Glomerular visceral epithelial cell (primary cell): ENCODE results near the gene SMAD2.

Experiments used
- DNase-seq: peaks from one replicate; pipeline ENCODE4 v3.0.0-alpha.2; 2016; ENCODE audit errors: extremely low spot score

Gene SMAD2

DNA sequence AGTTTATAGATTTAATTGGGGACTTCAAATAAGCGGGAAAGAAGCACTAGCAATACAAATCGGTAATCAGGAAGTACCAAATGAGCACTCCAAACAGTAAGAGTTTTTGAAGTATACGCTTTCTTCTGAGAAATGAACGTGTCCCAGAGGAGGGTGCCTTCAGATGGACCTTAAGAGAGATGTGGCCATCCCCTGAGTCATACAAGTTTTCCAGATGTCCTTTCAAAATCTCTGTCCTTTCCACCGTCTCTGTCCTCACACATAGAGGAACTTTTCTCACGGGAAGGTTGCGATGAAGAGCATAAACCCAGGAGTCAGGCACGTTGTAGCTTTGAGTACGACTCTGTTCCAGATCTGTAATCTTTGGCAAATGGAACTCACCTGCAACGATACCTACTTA, 1.7 kb upstream of the SMAD2 start:
- no peak for DNase-seq

DNA sequence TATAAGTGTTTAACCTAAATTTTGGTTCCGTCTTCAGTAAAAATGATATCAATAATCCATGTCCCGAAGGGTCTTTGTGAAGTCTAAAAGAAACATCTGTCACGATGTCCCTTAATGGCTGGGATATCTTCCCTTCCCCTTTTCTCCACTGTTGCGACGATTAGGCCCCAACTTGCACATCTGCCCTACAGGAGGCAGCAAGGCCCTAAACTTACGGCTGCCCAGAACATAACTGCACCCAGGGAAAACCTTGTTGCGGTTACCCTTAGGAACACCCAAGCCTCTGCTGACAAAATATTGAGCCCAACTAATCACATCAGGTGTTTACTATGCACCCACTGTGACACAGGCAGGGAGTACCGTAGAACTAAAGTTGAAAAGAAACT, 1.3 kb upstream of the SMAD2 start:
- DNase-seq = no peak

DNA sequence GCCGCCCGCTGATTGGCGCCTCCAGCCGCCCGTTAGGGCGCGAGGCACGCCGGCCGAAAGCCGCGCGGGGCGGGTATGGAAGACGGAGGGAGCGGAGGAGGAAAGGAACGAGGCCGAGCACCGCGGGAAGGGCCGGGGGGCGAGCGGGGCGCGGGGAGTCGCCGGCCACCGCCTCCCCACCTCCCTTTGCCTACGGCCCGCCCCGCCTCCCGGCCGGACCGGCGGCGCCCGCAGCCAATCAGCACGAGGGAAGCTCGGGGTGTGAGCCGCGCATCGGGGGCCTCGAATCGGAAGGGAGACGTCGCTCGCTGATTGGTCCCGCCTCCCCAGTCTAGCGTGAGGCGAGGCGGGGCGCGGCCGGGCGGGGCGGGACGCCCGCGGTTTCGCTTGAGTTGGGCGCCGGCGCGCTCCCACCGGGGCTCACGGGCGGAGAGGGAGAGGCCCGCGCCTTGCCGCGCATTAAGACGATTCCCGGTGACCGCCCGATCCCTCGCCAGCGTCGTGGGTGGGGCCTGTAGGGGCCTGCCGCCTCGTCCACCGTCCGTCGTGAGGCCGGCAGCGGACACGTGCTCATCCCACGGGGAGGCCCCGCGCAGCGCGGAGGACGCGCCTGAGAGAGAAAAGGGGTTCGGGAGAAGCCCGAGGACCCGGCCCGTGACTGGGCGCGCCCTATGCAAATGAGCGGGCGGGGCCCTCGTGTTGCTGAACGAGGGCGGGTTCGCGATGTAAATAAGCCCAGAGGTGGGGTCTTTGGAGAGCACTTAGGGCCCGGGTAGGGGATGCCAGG, 665 bp upstream of the SMAD2 start:
- DNase-seq = peak; percentile 97

DNA sequence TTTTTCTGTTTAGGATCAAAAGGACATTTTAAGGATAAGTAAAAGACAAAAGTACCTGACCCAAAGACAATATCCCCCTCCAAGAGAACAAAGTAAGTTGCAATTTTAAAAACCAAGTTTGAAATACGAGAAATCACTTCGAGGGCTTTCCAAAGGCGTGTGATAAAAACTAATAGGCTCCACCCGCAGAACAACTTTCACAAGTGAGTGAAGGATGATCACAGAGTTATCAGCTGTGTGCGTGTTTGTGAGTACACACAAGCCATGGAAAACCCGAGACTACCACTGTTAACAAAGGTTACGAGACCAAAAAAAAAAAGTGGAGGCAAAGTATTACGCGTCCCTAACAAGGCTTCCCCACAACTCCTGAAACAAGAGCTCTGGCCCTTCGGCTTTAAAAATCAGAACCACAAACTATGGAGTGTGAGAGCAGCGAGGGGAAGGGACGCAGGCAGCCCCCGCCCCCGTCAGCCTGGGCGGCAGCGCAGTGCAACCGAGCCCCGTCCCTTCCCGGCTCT, 719 bp downstream of the SMAD2 start:
- no peak for DNase-seq

DNA sequence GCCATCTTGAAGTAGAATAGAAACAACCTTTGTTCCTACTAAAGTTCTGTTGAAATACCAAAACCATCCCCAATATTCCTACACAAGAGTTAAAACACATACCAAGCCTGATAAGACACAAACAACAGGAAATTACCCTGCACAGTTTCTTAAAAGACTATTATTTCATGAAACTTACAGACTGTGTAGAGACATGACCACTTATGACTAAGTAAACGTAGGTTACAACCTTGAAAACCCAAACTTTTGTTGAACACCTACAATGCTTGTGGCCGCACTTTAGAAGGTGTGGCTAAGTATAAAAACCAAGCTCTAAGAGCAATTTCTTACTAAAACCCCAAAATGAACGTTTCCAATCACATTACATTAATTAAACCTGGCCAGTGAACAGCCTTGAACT, 2.0 kb downstream of the SMAD2 start:
- no peak for DNase-seq

DNA sequence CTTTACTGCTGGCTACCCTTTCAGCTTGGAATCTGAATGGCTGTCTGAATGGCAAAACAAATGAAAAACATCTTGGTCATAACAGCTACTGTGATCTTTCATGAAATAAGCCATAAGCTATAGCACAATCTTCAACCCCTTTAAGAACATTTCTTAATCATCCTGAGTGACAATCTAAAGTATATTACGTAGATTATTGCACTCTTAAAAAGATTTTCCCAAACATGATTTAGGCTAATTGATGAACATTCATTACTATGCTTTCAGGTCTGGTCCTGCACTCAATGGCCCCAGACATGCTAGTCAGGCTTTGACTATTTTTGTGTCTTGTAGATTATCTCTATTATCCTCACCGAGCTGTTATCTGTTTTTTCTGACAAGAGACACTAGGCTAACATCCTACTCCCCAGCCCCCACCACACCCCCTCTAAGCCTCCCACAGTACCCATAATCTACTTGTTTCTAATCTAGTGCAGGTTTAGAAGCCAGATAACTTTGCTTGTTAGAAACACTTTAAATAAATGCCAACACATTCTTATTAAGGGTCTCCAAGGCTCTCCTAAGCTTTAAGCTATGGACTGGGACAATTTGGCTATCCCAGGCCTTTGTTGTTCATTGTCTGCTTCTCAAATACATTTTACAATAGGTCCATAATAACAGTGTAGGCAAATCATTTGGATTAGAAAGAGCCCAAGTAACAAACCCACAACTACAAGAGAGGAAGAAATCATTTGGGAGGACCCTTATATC, 4.2 kb downstream of the SMAD2 start:
- no peak for DNase-seq

DNA sequence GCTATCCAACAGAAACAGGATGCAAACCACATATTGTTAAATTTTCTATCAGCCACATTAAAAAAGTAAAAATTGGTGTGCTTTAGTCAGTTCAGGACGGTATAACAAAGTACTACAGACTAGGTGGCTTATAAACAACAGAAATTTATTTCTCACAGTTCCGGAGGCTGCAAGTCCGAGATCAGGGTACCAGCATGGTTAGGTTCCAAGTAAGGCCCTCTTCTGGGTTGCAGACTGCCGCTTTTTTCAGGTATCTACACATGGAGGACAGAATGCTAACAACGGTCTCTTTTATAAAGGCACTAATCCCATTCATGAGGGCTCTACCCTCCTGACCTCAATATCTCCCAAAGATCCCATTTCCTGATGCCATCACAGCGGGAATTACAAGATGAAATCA, 10.5 kb downstream of the SMAD2 start:
- no peak for DNase-seq

DNA sequence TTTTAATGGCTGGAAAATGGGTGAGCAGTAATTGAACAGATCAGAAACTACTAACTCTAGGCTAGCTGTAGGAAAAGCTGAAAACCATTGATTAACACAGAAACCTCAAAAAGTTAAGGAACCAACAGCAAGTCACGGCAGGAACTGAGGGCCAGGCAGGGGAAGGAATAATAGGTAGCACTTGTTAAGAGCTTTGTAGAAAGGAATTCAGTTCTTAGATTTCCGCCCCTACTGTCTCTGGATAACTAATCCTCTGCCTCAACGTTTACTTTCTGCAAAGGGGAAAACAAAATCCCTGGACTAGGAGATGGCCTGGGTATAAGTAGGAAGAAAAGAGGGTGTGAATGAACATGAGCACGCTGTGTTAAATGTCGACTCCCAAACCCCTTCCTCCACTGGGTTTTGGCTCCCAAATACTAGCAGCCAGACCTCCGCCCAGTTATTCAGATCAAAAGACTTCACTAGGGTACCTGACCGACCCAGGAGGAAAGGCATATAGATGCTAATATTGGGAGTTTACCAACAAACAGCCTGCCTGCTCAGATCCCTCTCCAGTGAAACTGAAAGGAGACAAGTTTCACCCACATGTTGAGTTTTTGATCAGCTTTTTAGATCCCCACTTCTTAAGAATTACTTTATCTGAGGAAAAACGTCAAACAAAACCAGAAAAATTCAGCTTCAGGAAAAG, 12.4 kb downstream of the SMAD2 start:
- no peak for DNase-seq

DNA sequence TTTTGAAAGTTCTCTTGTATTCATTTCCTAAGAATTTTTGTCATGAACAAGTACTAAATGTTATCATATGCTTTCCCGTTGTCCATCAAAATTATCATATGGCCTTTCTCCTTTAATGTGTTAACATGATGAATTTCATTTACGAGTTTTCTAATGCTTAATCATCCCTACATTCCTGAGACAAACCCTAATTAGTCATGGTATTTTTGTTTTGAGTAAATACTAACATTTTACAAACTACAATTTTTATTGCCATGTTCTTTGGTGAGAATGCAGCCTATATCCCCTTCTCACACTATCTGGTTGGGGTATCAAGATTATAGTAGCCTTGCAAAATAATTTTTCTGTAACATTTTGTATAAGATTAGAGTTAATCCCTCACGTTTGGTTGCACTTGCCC, 14.5 kb downstream of the SMAD2 start:
- DNase-seq = no peak

DNA sequence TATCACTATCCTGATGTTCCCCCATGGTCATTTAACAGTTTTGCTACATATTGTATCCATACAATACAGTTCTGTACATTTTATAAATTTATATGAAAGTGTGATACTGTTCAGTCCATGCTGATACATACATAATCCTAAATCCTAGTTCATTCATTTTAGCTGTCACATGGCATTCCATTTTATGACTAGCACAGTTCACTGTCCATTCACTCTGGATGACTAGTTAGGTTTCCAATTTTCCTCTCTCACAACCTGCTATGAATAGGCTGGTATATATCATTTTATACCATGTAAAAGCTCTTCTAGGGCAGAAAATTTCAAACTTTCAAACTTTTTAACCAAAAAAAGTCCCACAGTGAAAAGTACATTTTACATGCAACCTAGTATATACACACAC, 15.2 kb downstream of the SMAD2 start:
- no peak for DNase-seq

DNA sequence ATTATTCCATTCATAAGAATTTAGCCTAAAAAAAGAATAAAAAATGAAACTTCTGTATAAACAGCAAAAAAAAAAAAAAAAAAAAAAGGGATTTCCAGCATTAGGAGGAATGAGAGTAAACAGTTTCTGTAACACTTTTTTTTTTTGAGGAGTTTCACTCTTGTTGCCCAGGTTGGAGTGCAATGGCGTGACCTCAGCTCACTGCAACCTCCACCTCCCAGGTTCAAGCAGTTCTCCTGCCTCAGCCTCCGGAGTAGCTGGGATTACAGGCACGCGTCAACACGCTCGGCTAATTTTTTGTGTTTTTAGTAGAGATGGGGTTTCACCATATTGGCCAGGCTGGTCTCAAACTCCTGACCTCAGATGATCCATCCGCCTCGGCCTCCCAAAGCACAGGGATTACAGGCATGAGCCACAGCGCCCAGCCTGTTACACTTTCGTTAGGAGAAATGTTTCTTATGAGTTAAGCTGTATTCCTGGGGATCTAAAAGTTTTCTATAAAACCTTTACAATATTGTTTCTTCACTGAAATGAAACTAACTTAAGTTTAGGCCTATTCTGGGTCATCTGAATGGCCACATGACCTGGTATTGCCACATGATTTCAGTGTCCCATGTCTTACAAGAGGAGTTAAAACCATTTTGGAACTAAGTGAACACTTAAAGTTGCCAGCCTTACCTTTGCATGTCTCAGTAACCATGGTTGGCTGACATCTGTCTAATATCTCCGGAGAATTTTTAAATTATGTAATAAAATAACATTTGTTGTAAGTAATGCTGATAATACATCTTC, 17.5 kb downstream of the SMAD2 start:
- no peak for DNase-seq

DNA sequence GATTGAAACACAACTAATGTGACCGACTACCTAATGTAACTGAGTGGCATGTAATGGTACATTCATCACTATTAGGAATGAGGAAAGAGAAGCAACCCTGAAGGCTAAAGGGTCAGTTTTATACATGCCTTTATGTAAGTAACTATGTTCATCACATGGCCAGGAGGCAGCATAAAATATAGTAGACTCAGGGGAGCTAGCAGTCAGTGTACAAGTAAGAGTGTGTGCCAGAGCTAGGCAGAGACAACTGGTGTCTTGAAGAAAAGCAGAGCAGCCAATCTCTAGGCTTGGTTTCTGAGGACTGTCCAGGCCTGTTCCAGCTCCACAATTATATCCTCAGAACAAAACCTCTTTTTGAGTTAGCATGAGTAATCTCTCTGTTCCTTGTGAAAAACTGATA, 18.1 kb downstream of the SMAD2 start:
- no peak for DNase-seq

DNA sequence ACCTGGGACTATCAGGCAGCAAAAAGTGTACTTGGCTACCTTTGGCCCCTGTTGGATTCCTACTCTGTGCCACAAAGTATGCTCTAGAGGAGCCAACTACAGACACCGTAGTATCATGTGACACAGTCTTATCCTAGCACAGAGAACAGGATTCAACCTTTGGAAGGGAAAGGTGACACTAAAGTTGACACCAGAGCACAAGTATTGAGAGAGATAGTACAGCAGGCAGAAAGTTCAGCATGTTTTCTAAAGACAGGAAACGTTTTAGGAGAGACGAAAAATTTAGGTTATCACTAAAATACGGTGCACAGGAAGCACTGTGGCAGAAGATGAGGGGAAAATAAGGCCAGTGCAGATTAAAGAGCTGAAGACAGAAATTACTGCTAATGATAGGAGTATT, 18.6 kb downstream of the SMAD2 start:
- no peak for DNase-seq

DNA sequence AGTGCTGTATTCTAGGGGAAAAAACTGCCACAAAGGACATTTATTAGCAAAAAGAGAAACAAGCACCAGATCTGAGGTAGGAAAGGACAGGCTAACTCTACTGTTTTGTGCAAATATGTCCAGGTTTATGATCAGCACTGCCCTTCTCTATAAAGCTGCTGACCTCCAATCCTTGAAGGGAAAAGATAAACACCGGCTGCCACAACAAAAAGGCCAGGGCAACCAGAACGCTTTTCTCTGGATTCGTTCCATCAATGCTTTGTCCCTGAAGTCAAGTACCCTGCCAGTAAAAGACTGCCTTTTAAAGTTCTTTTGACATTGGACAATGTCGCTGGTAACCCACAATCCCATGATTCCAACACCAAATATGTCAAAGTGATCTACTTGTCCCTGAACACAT, 21.0 kb downstream of the SMAD2 start:
- DNase-seq = no peak

DNA sequence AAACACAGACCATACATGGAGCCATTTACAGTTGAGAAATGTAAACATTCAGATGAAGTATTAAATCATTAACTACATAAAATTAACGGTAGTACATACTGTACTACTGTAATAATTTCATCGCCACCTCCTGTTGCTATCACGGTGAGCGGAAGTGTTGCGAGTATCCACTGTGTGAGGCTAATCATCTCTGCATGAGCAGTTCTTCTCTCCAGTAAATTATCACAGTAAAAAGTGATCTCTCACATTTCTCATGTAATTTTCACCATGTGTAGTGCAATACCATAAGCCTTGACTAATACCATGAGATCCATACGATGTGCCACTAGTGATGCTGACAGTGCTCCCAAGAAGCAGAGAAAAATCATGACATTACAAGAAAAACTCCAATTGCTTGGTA, 21.9 kb downstream of the SMAD2 start:
- DNase-seq = no peak

DNA sequence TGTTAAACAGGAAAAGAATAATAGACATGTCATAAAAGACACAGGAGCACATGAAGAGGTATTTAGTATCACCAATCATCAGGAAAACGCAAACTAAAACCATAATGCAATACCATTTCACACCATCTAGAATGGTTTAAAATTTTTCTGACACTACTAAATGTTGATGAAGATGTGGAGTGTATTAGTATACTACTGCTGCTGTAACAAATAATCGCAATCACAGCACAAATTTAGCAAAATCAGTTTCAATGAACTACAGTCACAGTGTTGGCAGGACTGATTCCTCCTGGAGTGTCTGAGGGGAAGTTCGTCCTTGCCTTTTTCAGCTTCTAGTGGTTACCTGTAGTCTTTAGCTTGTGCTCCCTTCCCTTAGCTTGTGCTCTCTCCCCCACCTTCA, 24.1 kb downstream of the SMAD2 start:
- no peak for DNase-seq

DNA sequence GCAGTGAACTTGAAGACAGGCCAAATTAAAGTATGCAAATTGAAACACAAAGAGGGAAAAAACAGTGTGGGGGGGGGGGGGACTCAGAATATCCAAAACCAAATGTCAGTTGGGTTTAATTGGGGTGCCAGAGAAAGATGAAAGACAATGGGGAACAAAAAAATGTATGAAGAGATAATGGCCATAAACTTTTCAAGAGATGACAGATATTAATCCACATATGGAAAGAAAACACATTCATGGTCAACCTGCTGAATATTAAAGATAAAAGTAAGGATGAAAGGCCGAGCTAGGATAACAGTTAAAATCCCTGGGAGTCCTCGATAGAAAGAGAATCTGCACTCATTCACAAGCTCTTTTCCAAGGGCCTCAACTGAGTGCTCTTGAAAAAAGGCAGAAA, 26.6 kb downstream of the SMAD2 start:
- DNase-seq = no peak

DNA sequence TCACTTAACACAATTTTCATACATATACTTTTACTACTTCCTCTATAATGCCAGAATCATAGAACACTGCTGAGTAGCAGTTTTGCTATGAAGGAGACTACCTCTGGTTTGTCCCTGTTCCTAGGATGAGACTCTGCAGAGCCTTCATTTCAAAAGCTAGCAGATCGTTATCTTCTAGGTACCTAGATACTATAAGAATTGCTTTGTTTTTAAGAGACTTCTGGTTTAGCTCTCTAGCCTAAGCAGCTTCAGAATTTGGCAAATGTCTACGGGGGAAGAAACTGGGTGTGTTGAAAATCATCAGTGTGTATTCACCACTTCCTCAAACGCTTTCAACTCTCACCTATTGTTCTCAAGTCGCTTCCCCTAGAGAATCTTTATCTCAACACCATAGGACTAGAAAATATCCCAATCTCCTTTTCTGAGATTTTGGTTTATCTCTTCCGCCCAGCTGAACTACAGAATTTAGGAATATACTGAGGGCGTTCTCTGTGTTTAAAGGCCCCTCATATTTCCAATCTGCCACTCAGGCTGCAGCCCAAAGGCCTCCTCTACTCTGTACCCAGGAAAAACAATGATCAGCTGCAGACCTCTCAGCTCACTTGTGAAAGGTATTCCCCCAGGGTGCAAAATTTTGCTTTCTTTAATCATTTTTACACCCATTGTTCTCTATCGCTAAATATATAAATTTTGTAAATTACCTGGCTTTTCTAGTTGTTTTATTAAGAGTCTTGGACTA, 28.7 kb downstream of the SMAD2 start:
- DNase-seq = no peak

DNA sequence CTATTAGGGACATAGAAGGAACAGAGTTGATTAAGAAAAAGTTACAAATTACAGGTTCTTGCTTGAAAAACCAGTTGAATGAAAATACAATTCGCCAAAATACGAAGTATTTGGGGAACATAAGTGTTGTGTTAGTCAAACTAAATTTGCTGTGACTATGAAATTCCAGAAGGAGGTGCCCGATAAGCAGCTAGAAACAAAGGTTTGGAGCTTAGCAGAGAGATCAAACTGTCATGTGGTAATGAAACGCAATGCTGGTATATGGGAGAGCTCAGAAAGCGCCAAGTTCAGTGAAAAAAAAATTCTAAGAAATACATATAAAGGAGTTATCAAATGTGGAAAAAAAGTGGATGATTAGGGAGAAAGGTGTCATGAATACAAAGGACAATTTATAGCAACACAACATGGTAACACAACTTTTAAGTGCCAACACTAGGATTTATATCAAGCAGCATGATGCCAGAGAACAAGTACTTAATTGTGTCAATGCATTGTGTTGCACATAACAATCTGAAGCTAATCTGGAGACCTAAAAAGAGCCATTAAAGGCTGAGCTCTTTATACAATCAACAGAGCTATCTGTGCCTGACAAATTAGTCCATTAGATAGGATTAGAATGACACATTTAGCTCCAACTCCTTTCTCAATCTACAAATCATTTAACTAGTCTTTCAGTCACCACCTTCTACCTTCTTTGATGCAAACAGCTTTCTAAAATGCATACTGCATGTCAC, 31.2 kb downstream of the SMAD2 start:
- no peak for DNase-seq

DNA sequence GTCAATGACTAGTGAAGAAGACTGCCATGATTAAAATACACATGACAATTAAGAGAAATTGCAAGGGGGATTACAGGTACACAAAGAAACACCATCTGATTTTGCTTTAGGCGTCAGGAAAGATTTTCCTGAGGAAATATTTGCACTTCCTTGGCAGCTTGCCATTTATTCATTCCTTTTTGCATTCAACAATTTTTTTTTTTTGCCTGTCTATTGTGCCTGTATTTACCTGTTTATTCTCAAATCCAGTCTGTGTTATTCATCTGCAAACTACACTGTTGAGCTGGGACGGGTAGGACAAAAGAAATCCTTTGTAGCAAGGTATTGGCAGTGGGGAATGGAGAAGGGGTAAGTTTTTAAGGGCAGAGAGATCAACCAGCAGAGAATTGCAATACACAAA, 31.8 kb downstream of the SMAD2 start:
- DNase-seq = no peak

DNA sequence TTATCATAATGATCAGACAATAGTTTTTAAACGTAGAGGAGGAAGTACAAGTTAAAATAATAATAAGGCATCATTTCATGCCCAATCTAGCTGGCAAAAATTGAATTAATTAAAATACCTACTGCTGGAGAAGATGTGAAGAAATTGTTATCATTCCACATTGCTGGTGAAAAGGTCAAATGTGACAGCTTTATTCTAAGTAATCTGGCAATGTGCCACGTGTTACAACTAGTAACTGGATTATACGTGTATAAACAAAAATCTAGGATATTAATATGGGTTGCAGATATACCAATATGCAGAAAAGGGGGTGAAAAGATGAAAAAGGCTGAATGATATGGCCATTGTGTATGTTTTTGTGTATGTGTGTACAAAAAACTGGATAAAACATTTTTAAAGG, 32.4 kb downstream of the SMAD2 start:
- DNase-seq = no peak
